ENCODE results near the gene ADAMTS2. TPM values are rescaled to one million over a fixed set of nuclear protein-coding genes. Genes with fewer than 3 reads are reported as not detected.

Gene ADAMTS2
- total and polyA plus RNA-seq, 2 of the 4 experiments (the other 2 are of a cell fraction) = 19.0 to 58.8 TPM

GRCh38 chr5:179080724-179081123 is 264.5 kb downstream of the ADAMTS2 start:
- H3K4ac ChIP-seq (ENCODE audit: low read depth, low read length) = no peak overlapping the region
- dilution Hi-C loops (cut with HindIII; ENCODE audit: low sequenced_read_pairs, unreplicated experiment) = no loop called here
- H2AFZ ChIP-seq (replicated peaks; ENCODE audit: low read length, poor library complexity) = no peak overlapping the region
- H3K23ac ChIP-seq (ENCODE audit: low read depth, low read length) = no peak overlapping the region
- no peak overlapping the region for H3K56ac ChIP-seq (ENCODE audit: extremely low read depth, insufficient read depth, low read length)
- H4K91ac ChIP-seq (ENCODE audit: insufficient read depth, low read depth, low read length) = no peak overlapping the region
- no peak overlapping the region for H3K18ac ChIP-seq (ENCODE audit: low read depth, low read length)
- H4K5ac ChIP-seq (ENCODE audit: low read depth, low read length) = no peak overlapping the region
- H3K36me3 ChIP-seq (ENCODE audit: control insufficient read depth, insufficient read depth, low read length) = peaks cover 37% of the 10 kb centered on the region
- H4K20me1 ChIP-seq (ENCODE audit: insufficient read depth, low read length) = no peaks in the 10 kb centered on the region
- peaks cover 75% of the 10 kb centered on the region for H3K9me3 ChIP-seq (ENCODE audit: control insufficient read depth, insufficient read depth, low read length)
- no peak for TF ChIP-seq POLR2A (IDR thresholded peaks at IDR 0.05; ENCODE audit: low read depth, low read length)
- TF ChIP-seq SMC3 (IDR thresholded peaks at IDR 0.05; ENCODE audit: low read depth, low read length) = no peak
- no peak for TF ChIP-seq FOS (IDR thresholded peaks at IDR 0.05; ENCODE audit: low read depth, low read length)
- no peak for TF ChIP-seq CHD1 (IDR thresholded peaks at IDR 0.05; ENCODE audit: low read depth, low read length)
- H2BK120ac ChIP-seq (ENCODE audit: low read depth, low read length) = no peak overlapping the region
- BruUV-seq (replicated peaks) = no TSS peak
- H2AK9ac ChIP-seq (replicated peaks; ENCODE audit: low read depth, low read length, poor library complexity) = no peak overlapping the region
- no peak overlapping the region for H3K27ac ChIP-seq (ENCODE audit: insufficient read depth, low read length)
- no peak overlapping the region for H3K14ac ChIP-seq (replicated peaks; ENCODE audit: low read depth, low read length)
- no peaks in the 10 kb centered on the region for H3K4me1 ChIP-seq (ENCODE audit: control insufficient read depth, insufficient read depth, low read length)
- no peaks in the 10 kb centered on the region for H3K27me3 ChIP-seq (ENCODE audit: control insufficient read depth, insufficient read depth, low read length)
- H3K9ac ChIP-seq (ENCODE audit: low read depth, low read length) = no peak overlapping the region
- intact Hi-C loops (cut with micrococcal nuclease) = no loop called here
- in situ Hi-C loops (cut with MboI; ENCODE audit: low sequenced_read_pairs) = no loop called here
- ChIA-PET CTCF (interaction anchor here (1.0 kb wide), 1 partner anchor 10 kb away, joined by 3 read pairs; no protein-coding TSS in a partner anchor), POLR2A (ENCODE audit: unreplicated experiment) (no interaction called here)
- no peak overlapping the region for H2BK15ac ChIP-seq (ENCODE audit: low read depth, low read length)
- H3K79me1 ChIP-seq (ENCODE audit: low read depth in 1 of 2, low read length in 2 of 2) = no peaks in the 10 kb centered on the region
- DNase-seq (no peak), ATAC-seq (ENCODE audit: low read depth) (no peak)
- H3K9me1 ChIP-seq (ENCODE audit: insufficient read depth, low read length) = no peaks in the 10 kb centered on the region
- no peak overlapping the region for H2BK20ac ChIP-seq (ENCODE audit: low read depth, low read length)
- no peak overlapping the region for H3K4me2 ChIP-seq (ENCODE audit: low read depth, low read length)
- WGBS, 2 experiments (ENCODE audit: extremely low coverage in 2 of 2, insufficient read length in 1 of 2) = no CpG with 5 or more reads among the region's 4 CpGs
- H2BK5ac ChIP-seq (ENCODE audit: low read depth, low read length, poor library complexity, severe bottlenecking) = no peak overlapping the region
- no peak overlapping the region for H3K4me3 ChIP-seq (ENCODE audit: insufficient read depth, low read depth, low read length)
- H4K8ac ChIP-seq (ENCODE audit: low read depth in 2 of 2, low read length in 2 of 2) = no peak overlapping the region
- H2AK5ac ChIP-seq (ENCODE audit: low read depth, low read length) = no peak overlapping the region
